ENCODE measurements around the gene TUBGCP3.
"Not testable (repeated sequence)": the region's sequence is repeated elsewhere in the genome, so short reads cannot be mapped to it uniquely, and the experiment has no call there.

Gene TUBGCP3

GRCh38 chr13:112629161-112629560 lies 41.2 kb upstream of the TUBGCP3 start:
- H3K4me3 ChIP-seq (ENCODE audit: low read depth, low read length), result no peak overlapping the region
- no peak for DNase-seq (ENCODE audit: low read depth)
- TF ChIP-seq CTCF (IDR thresholded peaks at IDR 0.05; ENCODE audit: insufficient read depth, low read depth, low read length, missing control alignments), result no peak

GRCh38 chr13:112627613-112628012 lies 39.7 kb upstream of the TUBGCP3 start:
- not testable (repeated sequence) for DNase-seq (ENCODE audit: low read depth)

GRCh38 chr13:112627161-112627560 lies 39.2 kb upstream of the TUBGCP3 start:
- no peak for DNase-seq (ENCODE audit: low read depth)
- no peak overlapping the region for H3K4me3 ChIP-seq (ENCODE audit: low read depth, low read length)
- TF ChIP-seq CTCF (IDR thresholded peaks at IDR 0.05; ENCODE audit: insufficient read depth, low read depth, low read length, missing control alignments), result no peak

More at GRCh38 chr13:112627613-112628012, 39.7 kb upstream of the TUBGCP3 start:
- H3K4me3 ChIP-seq (ENCODE audit: low read depth, low read length), result not testable (repeated sequence)

GRCh38 chr13:112626761-112627160 lies 38.8 kb upstream of the TUBGCP3 start:
- no peak overlapping the region for H3K4me3 ChIP-seq (ENCODE audit: low read depth, low read length)
- no peak for DNase-seq (ENCODE audit: low read depth)
- TF ChIP-seq CTCF (IDR thresholded peaks at IDR 0.05; ENCODE audit: insufficient read depth, low read depth, low read length, missing control alignments), result no peak

- no peak for DNase-seq (ENCODE audit: low read depth)
- no peak for TF ChIP-seq CTCF (IDR thresholded peaks at IDR 0.05; ENCODE audit: insufficient read depth, low read depth, low read length, missing control alignments)
- H3K4me3 ChIP-seq (ENCODE audit: low read depth, low read length), result no peak overlapping the region
These were observed 38.2 kb upstream of the TUBGCP3 start for GRCh38 chr13:112626124-112626523.

GRCh38 chr13:112625698-112626097 lies 37.7 kb upstream of the TUBGCP3 start:
- TF ChIP-seq CTCF (IDR thresholded peaks at IDR 0.05; ENCODE audit: insufficient read depth, low read depth, low read length, missing control alignments), result no peak
- no peak for DNase-seq (ENCODE audit: low read depth)
- no peak overlapping the region for H3K4me3 ChIP-seq (ENCODE audit: low read depth, low read length)

GRCh38 chr13:112624602-112625430 lies 36.9 kb upstream of the TUBGCP3 start:
- no peak overlapping the region for H3K4me3 ChIP-seq (ENCODE audit: low read depth, low read length)
- DNase-seq (ENCODE audit: low read depth), result no peak
- no peak for TF ChIP-seq CTCF (IDR thresholded peaks at IDR 0.05; ENCODE audit: insufficient read depth, low read depth, low read length, missing control alignments)
